ENCODE data around the gene EPS8.
"Not testable (repeated sequence)": the region's sequence is repeated elsewhere in the genome, so short reads cannot be mapped to it uniquely, and the experiment has no call there.

The EPS8 gene

GRCh38 chr12:15797818-15798217, 8.6 kb upstream of the EPS8 start:
- no peak for DNase-seq (ENCODE audit: low read depth)

GRCh38 chr12:15796493-15797141, 7.4 kb upstream of the EPS8 start:
- peak; percentile 69 for DNase-seq (ENCODE audit: low read depth)

- no peak for DNase-seq (ENCODE audit: low read depth)
Observed at GRCh38 chr12:15794836-15795235, 5.6 kb upstream of the EPS8 start.

DNA sequence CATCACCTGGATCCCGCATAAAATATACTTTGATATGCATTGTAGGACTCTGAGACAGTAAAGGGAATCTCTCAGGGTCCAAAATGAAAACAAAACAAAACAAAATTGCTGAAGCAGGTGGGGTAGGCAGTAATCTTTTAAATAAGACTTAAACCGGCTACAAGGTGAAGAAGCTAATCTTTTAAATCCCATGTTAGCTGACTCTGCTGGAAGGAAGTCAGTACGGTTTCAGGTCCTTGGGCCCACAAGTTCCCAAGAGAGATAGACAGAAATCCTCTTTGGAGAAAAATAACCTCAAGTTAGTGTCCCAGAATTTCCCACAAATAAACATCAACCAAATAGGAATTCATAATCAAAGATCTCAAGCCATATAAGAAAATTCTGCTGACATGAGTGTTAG, 5.0 kb upstream of the EPS8 start:
- no peak for DNase-seq (ENCODE audit: low read depth)

GRCh38 chr12:15788233-15789219, 662 bp downstream of the EPS8 start:
- DNase-seq (ENCODE audit: low read depth) = no peak

- no peak for DNase-seq (ENCODE audit: low read depth)
Observed at GRCh38 chr12:15787778-15788177, 1.4 kb downstream of the EPS8 start.

DNA sequence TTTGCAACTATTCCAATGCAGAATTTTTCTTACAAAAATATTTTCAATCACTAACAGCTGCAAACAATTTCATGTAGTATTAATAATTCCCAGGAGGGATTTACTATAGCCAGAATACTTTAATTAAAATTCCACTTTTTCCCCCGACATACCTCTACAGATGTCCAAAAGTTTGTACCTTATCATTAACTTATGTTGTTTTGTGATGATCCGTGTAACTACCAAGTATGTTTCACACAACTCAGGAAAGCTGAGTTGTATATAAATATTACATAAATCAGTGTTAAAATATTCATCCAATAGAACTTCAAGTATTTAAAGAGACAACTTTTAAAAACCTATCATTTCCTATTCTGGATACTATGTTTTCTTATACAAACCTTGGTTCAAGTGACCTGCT, 2.4 kb downstream of the EPS8 start:
- DNase-seq (ENCODE audit: low read depth) = no peak

GRCh38 chr12:15783288-15783687, 5.9 kb downstream of the EPS8 start:
- DNase-seq (ENCODE audit: low read depth) = no peak

DNA sequence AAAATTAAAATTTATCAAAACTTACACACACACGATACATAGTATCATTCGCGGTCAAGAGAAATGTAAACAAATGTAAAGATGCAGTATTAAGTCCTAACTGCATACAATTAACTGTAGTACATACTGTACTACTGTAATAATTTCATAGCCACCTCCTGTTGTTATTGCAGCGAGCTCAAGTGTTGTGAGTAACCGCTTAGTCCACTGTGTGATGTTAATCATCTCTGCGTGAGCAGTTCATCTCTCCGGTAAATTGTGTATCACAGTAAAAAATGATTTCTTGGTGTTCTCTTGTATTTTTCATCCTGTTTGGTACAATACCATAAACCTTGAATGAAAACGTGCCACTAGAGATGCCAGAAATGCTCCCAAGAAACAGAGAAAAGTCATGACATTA, 6.5 kb downstream of the EPS8 start:
- no peak for DNase-seq (ENCODE audit: low read depth)

GRCh38 chr12:15779925-15780324, 9.3 kb downstream of the EPS8 start:
- DNase-seq (ENCODE audit: low read depth) = no peak

DNA sequence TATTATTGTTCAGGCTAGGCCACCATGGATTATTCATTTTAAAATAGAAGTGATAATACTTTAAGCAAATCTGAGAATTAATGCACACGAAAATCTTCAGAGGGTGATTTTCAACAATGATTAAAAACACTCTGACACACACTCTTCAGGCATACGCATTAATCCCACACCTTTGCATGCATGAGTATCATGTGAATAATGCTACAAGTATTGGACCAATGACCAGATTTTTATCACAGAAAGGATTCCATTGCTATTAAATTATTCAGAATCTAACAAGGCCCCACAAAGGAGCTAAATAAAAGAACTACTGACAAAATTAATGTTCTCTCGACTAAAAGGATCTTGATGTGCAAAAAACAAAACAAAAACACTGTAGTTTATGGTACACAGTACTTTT, 11.1 kb downstream of the EPS8 start:
- no peak for DNase-seq (ENCODE audit: low read depth)

DNA sequence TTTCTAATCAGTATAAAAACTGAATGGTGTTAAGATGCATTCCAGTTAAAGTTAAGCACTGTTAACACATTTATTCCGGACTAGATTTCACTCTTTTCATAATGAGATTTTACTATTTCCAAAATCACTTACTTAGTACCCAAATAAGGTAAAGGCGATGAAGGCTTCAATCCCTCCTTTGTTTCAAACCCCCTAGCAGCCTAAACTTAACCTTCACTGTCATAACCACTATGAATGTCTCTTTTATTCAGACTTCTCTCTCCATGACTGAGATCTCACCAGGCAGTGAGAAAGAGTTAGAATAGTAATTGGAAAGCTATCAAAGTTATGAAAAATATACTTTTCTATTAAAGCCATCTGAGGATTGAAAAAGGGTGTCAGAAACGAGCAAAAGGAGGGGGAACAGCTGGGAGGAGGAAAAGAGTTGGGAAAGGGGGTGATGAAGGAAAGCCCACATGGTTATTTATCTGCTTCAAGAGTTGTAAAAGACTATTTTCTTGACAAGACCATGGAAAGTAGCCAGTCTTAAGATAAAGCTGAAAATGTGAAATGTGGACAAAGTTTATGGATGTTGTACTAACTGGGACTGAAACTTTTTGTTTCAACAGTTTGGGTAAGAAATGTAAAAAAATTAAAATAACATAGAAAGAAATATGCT, 11.7 kb downstream of the EPS8 start:
- DNase-seq (ENCODE audit: low read depth) = no peak

DNA sequence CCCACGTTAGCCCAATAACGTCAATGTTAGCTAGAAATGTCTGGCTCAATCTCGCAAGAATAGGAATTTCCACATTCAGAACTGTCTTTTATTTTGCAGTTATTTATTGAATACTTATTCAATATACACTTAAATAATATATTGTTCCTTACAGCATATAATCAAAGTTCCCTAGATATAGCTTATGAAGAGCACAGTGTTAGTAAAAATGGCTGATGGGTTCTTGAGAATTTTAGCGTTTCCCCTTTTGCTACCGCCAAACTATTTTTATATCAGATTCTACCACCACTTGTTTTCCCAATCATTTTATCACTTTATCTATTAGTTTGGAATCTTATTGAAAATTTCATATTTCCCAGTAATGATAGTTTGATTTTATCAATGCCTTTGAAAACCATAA, 12.7 kb downstream of the EPS8 start:
- no peak for DNase-seq (ENCODE audit: low read depth)

- no peak for DNase-seq (ENCODE audit: low read depth)
Observed at GRCh38 chr12:15774819-15775218, 14.4 kb downstream of the EPS8 start.

DNA sequence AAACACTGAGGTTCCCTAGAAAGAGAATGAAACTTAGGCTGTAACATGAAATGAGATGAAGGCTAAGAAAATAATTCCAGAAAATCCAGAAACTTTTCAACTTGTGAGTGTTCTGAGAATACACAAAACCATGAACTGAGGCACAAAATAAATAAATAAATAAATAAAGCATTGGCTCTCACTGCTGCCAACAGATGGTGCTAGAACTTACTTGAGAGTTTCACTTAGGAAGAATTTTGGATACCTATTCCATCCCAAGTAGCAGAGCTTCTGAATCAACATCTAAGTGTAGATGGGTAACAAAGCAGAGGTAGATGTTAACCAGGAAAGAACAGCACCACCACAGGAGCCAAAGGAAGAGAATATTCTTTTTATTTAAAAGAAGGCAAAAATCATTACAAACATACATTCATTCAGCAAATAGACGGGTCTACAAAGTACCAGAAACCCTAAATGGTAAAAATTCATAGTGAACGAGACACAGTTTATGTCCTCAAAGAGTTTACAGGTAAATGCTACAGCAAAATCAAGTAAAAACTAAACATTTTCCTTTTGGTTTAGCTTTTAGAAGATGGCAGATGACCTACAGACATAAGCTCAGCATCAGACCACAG, 16.7 kb downstream of the EPS8 start:
- no peak for DNase-seq (ENCODE audit: low read depth)

GRCh38 chr12:15770581-15770980, 18.6 kb downstream of the EPS8 start:
- no peak for DNase-seq (ENCODE audit: low read depth)

DNA sequence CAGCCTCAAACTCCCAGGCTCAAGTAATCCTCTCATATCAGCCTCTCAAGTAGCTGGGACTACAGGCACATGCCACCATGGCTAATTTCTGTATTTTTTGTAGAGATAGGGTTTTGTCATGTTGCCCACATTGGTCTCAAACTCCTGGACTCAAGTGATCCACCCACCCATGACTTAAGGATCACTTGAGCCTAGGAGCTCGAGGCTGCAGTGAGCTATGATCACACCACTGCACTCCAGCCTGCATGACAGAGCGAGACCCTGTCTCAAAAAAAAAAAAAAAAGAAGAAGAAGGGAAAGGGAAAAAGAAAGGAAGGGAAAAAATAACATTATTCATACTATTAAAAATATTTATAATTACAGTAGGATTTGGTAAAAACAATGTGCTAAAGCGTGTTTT, 19.2 kb downstream of the EPS8 start:
- no peak for DNase-seq (ENCODE audit: low read depth)

- DNase-seq (ENCODE audit: low read depth) = no peak
Observed at GRCh38 chr12:15769586-15769985, 19.6 kb downstream of the EPS8 start.

DNA sequence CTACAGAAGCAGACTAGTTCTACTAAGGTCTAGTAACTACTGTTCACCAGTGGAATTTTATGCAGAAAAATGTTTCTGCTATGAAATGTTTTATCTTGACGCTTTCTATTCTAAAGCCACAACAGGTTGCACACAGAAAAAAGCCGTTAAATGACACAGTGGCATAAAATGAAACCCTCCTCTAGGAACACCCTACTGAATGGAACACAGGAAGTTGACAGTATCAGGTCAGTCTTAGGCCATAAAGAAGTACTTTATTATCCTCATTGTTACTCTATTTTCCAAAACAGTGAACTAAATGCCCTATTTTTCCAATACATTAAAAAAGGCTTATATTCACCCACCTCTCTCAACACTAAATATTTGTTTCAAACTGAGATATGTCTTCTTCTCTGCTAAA, 21.9 kb downstream of the EPS8 start:
- no peak for DNase-seq (ENCODE audit: low read depth)

GRCh38 chr12:15763328-15763727, 25.9 kb downstream of the EPS8 start:
- DNase-seq (ENCODE audit: low read depth) = no peak

DNA sequence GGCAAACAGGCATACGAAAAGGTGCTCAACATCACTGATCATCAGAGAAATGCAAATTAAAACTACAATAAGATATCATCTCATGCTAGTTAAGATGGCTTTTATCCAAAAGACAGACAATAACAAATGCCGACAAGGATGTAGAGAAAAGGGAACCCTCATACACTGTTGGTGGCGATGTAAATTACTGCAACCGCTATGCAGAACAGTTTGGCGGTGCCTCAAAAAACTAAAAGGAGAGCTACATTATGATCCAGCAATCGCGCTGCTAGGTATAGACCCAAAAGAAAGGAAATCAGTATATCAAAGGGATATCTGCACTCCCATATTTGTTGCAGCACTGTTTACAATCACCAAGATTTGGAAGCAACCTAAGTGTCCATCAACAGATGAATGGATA, 27.0 kb downstream of the EPS8 start:
- DNase-seq (ENCODE audit: low read depth) = not testable (repeated sequence)

GRCh38 chr12:15757553-15758255, 31.5 kb downstream of the EPS8 start:
- peak; percentile 95 for DNase-seq (ENCODE audit: low read depth)

Measured in HS-5 (cell line).